ENCODE measurements around the gene SLC12A3.

The SLC12A3 gene

DNA sequence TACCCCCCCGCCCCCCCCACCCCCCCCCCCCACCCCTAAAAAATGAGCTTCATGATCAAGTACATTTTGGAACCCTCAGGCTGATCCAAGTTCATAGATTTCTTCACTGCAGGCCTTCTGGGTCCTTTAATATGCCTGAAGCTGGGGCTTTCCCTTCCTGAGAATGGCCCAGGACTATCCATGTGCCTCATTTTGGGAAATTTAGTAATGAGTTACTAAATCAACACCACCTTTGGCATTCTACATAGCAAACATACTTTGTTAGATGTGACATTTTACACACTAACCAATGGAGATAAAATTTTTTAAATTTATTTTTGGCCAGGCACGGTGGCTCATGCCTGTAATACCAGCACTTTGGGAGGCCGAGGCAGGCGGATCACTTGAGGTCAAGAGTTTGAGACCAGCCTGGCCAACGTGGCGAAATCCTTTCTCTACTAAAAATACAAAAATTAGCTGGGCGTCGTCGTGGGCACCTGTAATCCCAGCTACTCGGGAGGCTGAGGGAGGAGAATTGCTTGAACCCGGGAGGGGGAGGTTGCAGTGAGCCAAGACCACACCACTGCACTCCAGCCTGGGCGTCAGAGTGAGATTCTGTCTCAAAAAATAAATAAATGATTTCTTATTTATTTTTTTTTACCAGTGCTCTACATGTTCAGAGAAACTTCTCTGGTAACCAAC lies 81.0 kb downstream of the SLC12A3 start:
- POLR2A ChIA-PET, result interaction anchor here (1.1 kb wide), 1 partner anchor 15 kb away, joined by 5 read pairs; no protein-coding TSS in a partner anchor
- no peak for DNase-seq (ENCODE audit: extremely low spot score)
- TF ChIP-seq SP1 (IDR thresholded peaks at IDR 0.05) (no peak), ZNF384 (IDR thresholded peaks at IDR 0.05) (no peak), BHLHE40 (IDR thresholded peaks at IDR 0.05; ENCODE audit: borderline replicate concordance) (no peak), ELF4 (IDR thresholded peaks at IDR 0.05) (no peak), LEF1 (IDR thresholded peaks at IDR 0.05; ENCODE audit: borderline replicate concordance) (no peak)
- CTCF ChIA-PET, result interaction anchor here (1.4 kb wide), 1 partner anchor 18 kb away, joined by 3 read pairs; no protein-coding TSS in a partner anchor

DNA sequence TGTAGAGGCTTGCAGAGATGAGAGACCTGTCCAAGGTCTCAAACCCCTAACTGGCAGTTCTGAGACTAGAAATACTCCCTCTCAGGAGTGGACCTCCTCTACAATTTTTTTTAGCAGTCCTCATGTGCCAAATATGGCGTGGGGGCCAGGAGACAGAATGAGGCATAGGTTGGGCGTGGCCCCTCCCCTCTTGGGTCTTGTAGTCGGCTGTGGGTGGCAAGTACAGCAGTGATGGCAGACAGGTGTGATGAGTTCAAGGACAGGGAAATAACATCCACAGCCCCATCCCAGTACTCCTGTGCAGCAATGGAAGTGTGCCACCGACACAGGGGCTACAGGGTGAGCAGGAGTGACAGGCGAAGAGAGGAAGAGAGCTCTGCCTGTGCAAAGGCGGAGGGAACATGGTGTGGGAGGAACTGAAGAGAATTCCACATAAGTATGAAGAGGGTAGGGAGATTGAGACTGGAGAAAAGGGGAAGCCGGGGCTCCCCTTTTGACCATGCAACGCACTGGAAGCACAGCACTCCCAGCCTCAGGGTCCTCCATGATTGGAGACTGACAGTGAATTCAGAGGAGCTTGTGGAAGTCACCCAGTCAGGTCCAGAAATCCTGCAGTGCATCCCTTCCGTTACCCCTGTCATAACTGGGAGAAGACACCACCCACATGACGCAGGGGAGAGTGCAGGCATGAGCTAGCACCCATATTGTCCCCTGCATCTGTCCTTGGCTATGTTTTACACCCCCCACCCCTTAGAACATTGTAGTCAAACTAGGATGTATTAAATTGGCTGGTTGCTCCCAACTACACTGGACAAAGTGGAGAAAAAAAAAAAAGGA lies 82.0 kb downstream of the SLC12A3 start:
- no peak for DNase-seq (ENCODE audit: extremely low spot score)
- no peak for TF ChIP-seq L3MBTL2 (conservative IDR thresholded peaks at IDR 0.05)
- TF ChIP-seq CTBP1 (IDR thresholded peaks at IDR 0.05; ENCODE audit: borderline replicate concordance), result no peak
- TF ChIP-seq SP1 (IDR thresholded peaks at IDR 0.05), result no peak
- no peak for TF ChIP-seq BHLHE40 (IDR thresholded peaks at IDR 0.05; ENCODE audit: borderline replicate concordance)
- TF ChIP-seq ELF4 (IDR thresholded peaks at IDR 0.05), result no peak
- CTCF ChIA-PET, result interaction anchor here (0.7 to 1.4 kb wide), 2 partner anchors 17 to 80 kb away, joined by 3 read pairs; no protein-coding TSS in a partner anchor
- POLR2A ChIA-PET, result interaction anchor here (1.5 kb wide), 1 partner anchor 15 kb away, joined by 7 read pairs; the partner anchor contains the start of gene HERPUD1

DNA sequence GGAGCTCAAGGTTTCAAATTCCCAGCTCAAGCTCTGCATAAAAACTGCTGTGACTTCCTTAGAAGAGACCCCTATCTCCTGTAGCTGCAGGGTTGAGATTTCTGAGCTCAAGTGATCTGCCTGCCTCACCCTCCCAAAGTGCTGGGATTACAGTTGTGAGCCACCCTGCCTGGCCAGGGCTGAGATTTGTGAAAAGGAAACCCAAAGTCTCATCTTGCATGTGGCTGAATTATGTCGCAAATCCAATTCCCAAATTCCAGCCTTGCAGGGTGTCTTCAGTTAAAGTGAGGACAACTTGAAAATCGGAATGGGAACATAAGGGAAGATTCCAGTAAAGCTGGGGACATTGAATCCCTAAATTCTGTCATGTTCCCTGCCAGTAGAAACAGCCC lies 82.6 kb downstream of the SLC12A3 start:
- CTCF ChIA-PET, result interaction anchor here (0.7 kb wide), 1 partner anchor 81 kb away, joined by 3 read pairs; no protein-coding TSS in a partner anchor
- DNase-seq (ENCODE audit: extremely low spot score), result no peak
- no peak for TF ChIP-seq PKNOX1 (IDR thresholded peaks at IDR 0.05)
- no peak for TF ChIP-seq FOXK2 (IDR thresholded peaks at IDR 0.05)
- no peak for TF ChIP-seq CTBP1 (IDR thresholded peaks at IDR 0.05; ENCODE audit: borderline replicate concordance)
- TF ChIP-seq L3MBTL2 (conservative IDR thresholded peaks at IDR 0.05), result no peak
- no peak for TF ChIP-seq SP1 (IDR thresholded peaks at IDR 0.05)
- no peak for TF ChIP-seq ELF4 (IDR thresholded peaks at IDR 0.05)
- TF ChIP-seq HDGF (IDR thresholded peaks at IDR 0.05; ENCODE audit: borderline replicate concordance), result no peak
- no peak for TF ChIP-seq TARDBP (IDR thresholded peaks at IDR 0.05)
- no peak for TF ChIP-seq FOXM1 (IDR thresholded peaks at IDR 0.05; ENCODE audit: borderline replicate concordance)
- no peak for TF ChIP-seq ARNT (IDR thresholded peaks at IDR 0.05)
- TF ChIP-seq NFRKB (IDR thresholded peaks at IDR 0.05), result no peak
- TF ChIP-seq SUZ12 (IDR thresholded peaks at IDR 0.05), result no peak
- no peak for TF ChIP-seq ZNF384 (IDR thresholded peaks at IDR 0.05)
- TF ChIP-seq BHLHE40 (IDR thresholded peaks at IDR 0.05; ENCODE audit: borderline replicate concordance), result no peak
- TF ChIP-seq LEF1 (IDR thresholded peaks at IDR 0.05; ENCODE audit: borderline replicate concordance), result no peak
- TF ChIP-seq FOXA1 (IDR thresholded peaks at IDR 0.05), result no peak
- POLR2A ChIA-PET, result interaction anchor here (1.5 kb wide), 1 partner anchor 16 kb away, joined by 7 read pairs; the partner anchor contains the start of gene HERPUD1

- TF ChIP-seq PKNOX1 (IDR thresholded peaks at IDR 0.05) (no peak), TARDBP (IDR thresholded peaks at IDR 0.05) (no peak), BHLHE40 (IDR thresholded peaks at IDR 0.05; ENCODE audit: borderline replicate concordance) (no peak), FOXA1 (IDR thresholded peaks at IDR 0.05) (no peak), ELF4 (IDR thresholded peaks at IDR 0.05) (no peak), HDGF (IDR thresholded peaks at IDR 0.05; ENCODE audit: borderline replicate concordance) (no peak)
- ChIA-PET POLR2A (interaction anchor here (1.5 kb wide), 1 partner anchor 17 kb away, joined by 7 read pairs; the partner anchor contains the start of gene HERPUD1), CTCF (no interaction called here)
- no peak for DNase-seq (ENCODE audit: extremely low spot score)
Observed at GRCh38 chr16:56948234-56948633, 83.2 kb downstream of the SLC12A3 start.

GRCh38 chr16:56950051-56950450 lies 85.0 kb downstream of the SLC12A3 start:
- no peak for DNase-seq (ENCODE audit: extremely low spot score)
- TF ChIP-seq FOXM1 (IDR thresholded peaks at IDR 0.05; ENCODE audit: borderline replicate concordance) (no peak), ELF4 (IDR thresholded peaks at IDR 0.05) (no peak), TARDBP (IDR thresholded peaks at IDR 0.05) (no peak), PKNOX1 (IDR thresholded peaks at IDR 0.05) (no peak), L3MBTL2 (conservative IDR thresholded peaks at IDR 0.05) (no peak), NFRKB (IDR thresholded peaks at IDR 0.05) (no peak), SUZ12 (IDR thresholded peaks at IDR 0.05) (no peak), ARNT (IDR thresholded peaks at IDR 0.05) (no peak), ZNF384 (IDR thresholded peaks at IDR 0.05) (no peak), BHLHE40 (IDR thresholded peaks at IDR 0.05; ENCODE audit: borderline replicate concordance) (no peak), SP1 (IDR thresholded peaks at IDR 0.05) (no peak), FOXK2 (IDR thresholded peaks at IDR 0.05) (no peak), CTBP1 (IDR thresholded peaks at IDR 0.05; ENCODE audit: borderline replicate concordance) (no peak), FOXA1 (IDR thresholded peaks at IDR 0.05) (no peak), LEF1 (IDR thresholded peaks at IDR 0.05; ENCODE audit: borderline replicate concordance) (no peak), HDGF (IDR thresholded peaks at IDR 0.05; ENCODE audit: borderline replicate concordance) (no peak)
- ChIA-PET POLR2A (no interaction called here), CTCF (no interaction called here)

- TF ChIP-seq BHLHE40 (IDR thresholded peaks at IDR 0.05; ENCODE audit: borderline replicate concordance) (no peak), CTBP1 (IDR thresholded peaks at IDR 0.05; ENCODE audit: borderline replicate concordance) (no peak), FOXK2 (IDR thresholded peaks at IDR 0.05) (no peak), LEF1 (IDR thresholded peaks at IDR 0.05; ENCODE audit: borderline replicate concordance) (no peak)
- DNase-seq (ENCODE audit: extremely low spot score), result no peak
- ChIA-PET CTCF (no interaction called here), POLR2A (no interaction called here)
Observed at GRCh38 chr16:56950455-56950854, 85.4 kb downstream of the SLC12A3 start.
